Keratinocyte (primary cell): ENCODE measurements around the gene AP1AR. TPM values are rescaled to one million over a fixed set of nuclear protein-coding genes. Genes with fewer than 3 reads are reported as not detected.
"Not testable (repeated sequence)": the region's sequence is repeated elsewhere in the genome, so short reads cannot be mapped to it uniquely, and the experiment has no call there.

Source experiments
- DNase-seq: peaks from one replicate; pipeline ENCODE4 v3.0.0-alpha.2; 2011; ENCODE audit warnings: low read depth, missing footprints, low spot score
- FAIRE-seq: peaks from 2 replicates; lab custom pipeline; 2011; peaks lifted over from hg19 to GRCh38; lab: Jason Lieb, UNC
- H2AFZ ChIP-seq: 2 replicates; pipeline ENCODE4 v1.6.0; 2012; ENCODE audit warnings: low read length, control low read depth, inconsistent platforms; ENCODE audit not compliant: control insufficient read depth
- H3K27ac ChIP-seq: 2 replicates; pipeline ENCODE4 v1.5.1; 2011; ENCODE audit warnings: low read length; ENCODE audit not compliant: control insufficient read depth, insufficient read depth
- H3K27me3 ChIP-seq: 3 replicates; pipeline ENCODE4 v1.6.0; 2011; ENCODE audit warnings: low read length; ENCODE audit not compliant: control insufficient read depth, insufficient read depth; ENCODE audit errors: extremely low read depth
- H3K36me3 ChIP-seq, 2 experiments: 2 replicates in 1 of 2; 3 replicates in 1 of 2; pipeline ENCODE4 v1.5.1; 2011; ENCODE audit warnings: low read length in 2 of 2, mild to moderate bottlenecking in 1 of 2; ENCODE audit not compliant: control insufficient read depth in 2 of 2, insufficient read depth in 2 of 2; ENCODE audit errors: extremely low read depth in 1 of 2
- H3K4me1 ChIP-seq: 3 replicates; pipeline ENCODE4 v1.5.1; 2011; ENCODE audit warnings: low read length; ENCODE audit not compliant: control insufficient read depth, insufficient read depth; ENCODE audit errors: extremely low read depth
- H3K4me2 ChIP-seq: 3 replicates; pipeline ENCODE4 v1.6.0; 2011; ENCODE audit warnings: low read depth, low read length; ENCODE audit not compliant: control insufficient read depth, insufficient read depth; ENCODE audit errors: extremely low read depth
- H3K4me3 ChIP-seq, 3 experiments: fragments of 200-600 bp in 1 of 3; sonication (generic) in 1 of 3; 2 replicates in 2 of 3; 3 replicates in 1 of 3; pipeline ENCODE4 v1.5.1; 2011 to 2016; ENCODE audit warnings: low read length in 3 of 3, mild to moderate bottlenecking in 3 of 3, control low read depth in 2 of 3, inconsistent platforms in 1 of 3, low read depth in 1 of 3, mixed read lengths in 1 of 3, mixed run types in 1 of 3, moderate library complexity in 1 of 3; ENCODE audit not compliant: control insufficient read depth in 2 of 3, insufficient read depth in 2 of 3; ENCODE audit errors: extremely low read depth in 1 of 3
- H3K79me2 ChIP-seq: 2 replicates; pipeline ENCODE4 v1.6.0; 2012; ENCODE audit warnings: low read length; ENCODE audit not compliant: control insufficient read depth, insufficient read depth
- H3K9ac ChIP-seq: 3 replicates; pipeline ENCODE4 v1.6.0; 2011; ENCODE audit warnings: low read length; ENCODE audit not compliant: control insufficient read depth, insufficient read depth; ENCODE audit errors: extremely low read depth
- H3K9me1 ChIP-seq: 3 replicates; pipeline ENCODE4 v1.6.0; 2011; ENCODE audit warnings: low read length; ENCODE audit not compliant: control insufficient read depth, insufficient read depth; ENCODE audit errors: extremely low read depth
- H3K9me3 ChIP-seq: 2 replicates; pipeline ENCODE4 v1.5.1; 2012; ENCODE audit warnings: low read depth, low read length; ENCODE audit not compliant: control insufficient read depth
- H4K20me1 ChIP-seq: 3 replicates; pipeline ENCODE4 v1.6.0; 2011; ENCODE audit warnings: low read length; ENCODE audit not compliant: control insufficient read depth, insufficient read depth; ENCODE audit errors: extremely low read depth
- CTCF ChIP-seq, 3 experiments: IDR thresholded peaks in 1 of 3; conservative IDR thresholded peaks in 1 of 3; optimal IDR thresholded peaks in 1 of 3; 2 replicates in 2 of 3; 3 replicates in 1 of 3; pipeline versions ENCODE3 to v1.5.1; 2011; ENCODE audit warnings: low read length in 3 of 3, mild to moderate bottlenecking in 3 of 3, moderate library complexity in 2 of 3, control low read depth in 1 of 3, inconsistent platforms in 1 of 3; ENCODE audit not compliant: insufficient read depth in 2 of 3; ENCODE audit errors: extremely low read depth in 1 of 3
- EZH2 ChIP-seq: IDR thresholded peaks from one replicate; pipeline ENCODE4 v1.6.1; 2012; ENCODE audit warnings: inconsistent platforms, mild to moderate bottlenecking, low read length, moderate library complexity
- dilution Hi-C: fragments of 300-500 bp; cut with MboI; formaldehyde crosslinking; loops from one replicate; pipeline ENCODE4 v1.7.0; 2020; ENCODE audit warnings: low sequenced_read_pairs; ENCODE audit not compliant: extremely low pct_ligation_motif_present
- polyA plus RNA-seq, 5 experiments: library from polyadenylated mRNA; depleted of rRNA in 3 of 5; stranded (reverse) in 3 of 5; stranded (forward) in 1 of 5; unstranded in 1 of 5; fragments of >200 nt; gene quantifications; 1 replicate in 1 of 5; 2 replicates in 3 of 5; 3 replicates in 1 of 5; pipeline versions ENCODE4 v1.2.1 to v1.2.3, GENCODE V29; 2011 to 2012; ENCODE audit warnings: missing spikeins in 2 of 5, low read depth in 1 of 5, low replicate concordance in 1 of 5

The AP1AR gene
- polyA plus RNA-seq, 1 donor (not counting 4 experiments of a cell fraction or from before 2014, with no cell fraction given), result 17.5 TPM

GRCh38 chr4:112309263-112309791 is 77.7 kb downstream of the AP1AR start:
- H2AFZ ChIP-seq, H3K79me2 ChIP-seq, H3K9me3 ChIP-seq, FAIRE-seq, H3K4me1 ChIP-seq, H3K27me3 ChIP-seq, H3K4me3 ChIP-seq, H4K20me1 ChIP-seq, H3K9me1 ChIP-seq, H3K27ac ChIP-seq, H3K9ac ChIP-seq, H3K4me2 ChIP-seq, dilution Hi-C loops, H3K36me3 ChIP-seq, DNase-seq: not testable (repeated sequence)

DNA sequence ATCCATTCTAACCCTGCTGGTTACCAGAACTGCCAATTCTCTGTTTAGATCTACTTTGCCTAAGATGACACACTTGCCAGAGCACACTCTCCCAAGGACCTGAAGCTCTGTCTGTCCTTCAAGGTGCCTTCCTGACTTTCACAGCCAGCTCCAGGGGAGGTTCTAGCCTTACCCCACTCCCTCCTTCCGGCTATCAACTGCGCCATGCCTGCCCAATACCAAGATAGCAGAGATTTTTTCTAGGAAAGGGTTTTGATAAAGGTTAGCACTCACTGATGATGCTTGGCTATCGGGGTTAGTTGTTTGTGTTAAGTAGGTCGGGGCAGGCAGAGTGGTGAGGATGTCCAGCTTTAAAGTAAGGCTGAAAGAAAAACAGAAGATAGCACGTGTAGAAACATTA is 79.9 kb downstream of the AP1AR start:
- H3K27me3 ChIP-seq, result no peaks in the 10 kb centered on the region
- dilution Hi-C loops, result no loop called here
- no peak overlapping the region for H3K4me3 ChIP-seq
- H3K79me2 ChIP-seq, result no peaks in the 10 kb centered on the region
- TF ChIP-seq EZH2, result no peak
- TF ChIP-seq CTCF (optimal IDR thresholded peaks at IDR 0.05 in 1 of 3, IDR thresholded peaks at IDR 0.05 in 1 of 3, conservative IDR thresholded peaks at IDR 0.05 in 1 of 3; ENCODE audit: extremely low read depth in 1 of 3, insufficient read depth in 2 of 3, low read length in 3 of 3), result no peak
- no peaks in the 10 kb centered on the region for H3K4me1 ChIP-seq
- no peaks in the 10 kb centered on the region for H3K36me3 ChIP-seq
- H3K4me2 ChIP-seq, result no peak overlapping the region
- H4K20me1 ChIP-seq, result no peaks in the 10 kb centered on the region
- no peaks in the 10 kb centered on the region for H3K9me3 ChIP-seq
- no peak overlapping the region for H3K27ac ChIP-seq
- no peak overlapping the region for H2AFZ ChIP-seq
- DNase-seq (no peak), FAIRE-seq (no peak)
- no peak overlapping the region for H3K9ac ChIP-seq
- H3K9me1 ChIP-seq, result no peaks in the 10 kb centered on the region

- no peak overlapping the region for H3K27ac ChIP-seq
- H3K4me3 ChIP-seq, result no peak overlapping the region
- FAIRE-seq (no peak), DNase-seq (no peak)
- no peak overlapping the region for H2AFZ ChIP-seq
- no peaks in the 10 kb centered on the region for H3K27me3 ChIP-seq
- no peaks in the 10 kb centered on the region for H3K4me1 ChIP-seq
- H3K9me1 ChIP-seq, result no peaks in the 10 kb centered on the region
- no peak for TF ChIP-seq CTCF (optimal IDR thresholded peaks at IDR 0.05 in 1 of 3, IDR thresholded peaks at IDR 0.05 in 1 of 3, conservative IDR thresholded peaks at IDR 0.05 in 1 of 3; ENCODE audit: extremely low read depth in 1 of 3, insufficient read depth in 2 of 3, low read length in 3 of 3)
- no peaks in the 10 kb centered on the region for H3K79me2 ChIP-seq
- no peak overlapping the region for H3K9ac ChIP-seq
- no peaks in the 10 kb centered on the region for H4K20me1 ChIP-seq
- dilution Hi-C loops, result no loop called here
- no peak overlapping the region for H3K4me2 ChIP-seq
- H3K9me3 ChIP-seq, result no peaks in the 10 kb centered on the region
- H3K36me3 ChIP-seq, result no peaks in the 10 kb centered on the region
These were observed 81.1 kb downstream of the AP1AR start for GRCh38 chr4:112312610-112313239.
